Stimulated activated CD4-positive, alpha-beta T cell treated with anti-CD3 and anti-CD28 coated beads, Interleukin-12 subunit alpha, Interleukin-12 subunit beta, amount 100 ng/mL, for 4 hours (primary cell): Measurements from ENCODE around the gene PPP1R27.

Source experiments
- DNase-seq: peaks from one replicate; pipeline ENCODE4 v3.0.0-alpha.2; 2020

PPP1R27 gene

GRCh38 chr17:81803728-81804558, 30.9 kb downstream of the PPP1R27 start, which contains the start of gene GCGR:
Gene GCGR, plus strand, starts transcription at chr17:81804150. Its CDS starts 4,869 bp downstream, at chr17:81809019.
- no peak for DNase-seq

GRCh38 chr17:81802856-81803643, 31.8 kb downstream of the PPP1R27 start:
- no peak for DNase-seq

- DNase-seq: no peak
These were observed 32.6 kb downstream of the PPP1R27 start for GRCh38 chr17:81802048-81802758.

GRCh38 chr17:81801327-81801726, 33.5 kb downstream of the PPP1R27 start:
- no peak for DNase-seq

- DNase-seq: no peak
These were observed 40.3 kb downstream of the PPP1R27 start for GRCh38 chr17:81794509-81794908.

- DNase-seq: no peak
These were observed 40.8 kb downstream of the PPP1R27 start for GRCh38 chr17:81794074-81794476.

- DNase-seq: no peak
These were observed 41.9 kb downstream of the PPP1R27 start for GRCh38 chr17:81792675-81793615.
